ENCODE data around the gene BICC1. TPM values are rescaled to one million over a fixed set of nuclear protein-coding genes. Genes with fewer than 3 reads are reported as not detected.

Gene BICC1
- total and polyA plus RNA-seq, 2 of the 8 experiments (the other 6 are each of a cell fraction or from before 2014, with no cell fraction given): 0.20 to 0.73 TPM

DNA sequence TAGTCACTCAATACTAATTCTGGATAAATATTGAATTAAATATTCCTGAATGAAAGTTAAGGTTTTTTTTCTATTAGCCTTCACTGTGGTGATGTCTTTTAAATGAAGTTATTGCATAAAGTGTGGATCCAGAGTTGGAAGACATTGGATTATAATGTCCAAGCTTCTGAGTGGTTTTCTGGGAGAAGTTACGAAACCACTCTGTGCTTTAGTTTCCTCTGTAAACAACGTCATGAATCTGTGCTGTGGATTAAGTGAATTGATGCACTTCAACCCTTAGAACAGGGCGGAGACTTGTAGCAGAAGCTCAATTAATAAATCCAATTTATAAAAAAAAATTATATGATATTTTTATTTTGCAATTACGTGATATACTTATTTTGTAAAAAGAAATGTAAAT, 271.7 kb downstream of the BICC1 start (continued):
- TF ChIP-seq SUZ12 (IDR thresholded peaks at IDR 0.05; ENCODE audit: low read length) (no peak), KDM5A (IDR thresholded peaks at IDR 0.05; ENCODE audit: low read length) (no peak), RXRA (IDR thresholded peaks at IDR 0.05; ENCODE audit: insufficient read depth, low read depth, low read length) (no peak), KDM1A (IDR thresholded peaks at IDR 0.05; ENCODE audit: borderline replicate concordance, low read length) (no peak), JUND (IDR thresholded peaks at IDR 0.05; ENCODE audit: low read length) (no peak)
